ENCODE measurements around the gene ATR. TPM values are rescaled to one million over a fixed set of nuclear protein-coding genes. Genes with fewer than 3 reads are reported as not detected.

ATR gene
- total and polyA plus RNA-seq, 9 of the 15 experiments (the other 6 are each of a cell fraction or from before 2014, with no cell fraction given), result 18.0 to 37.8 (median 23.2) TPM

- TF ChIP-seq ZMIZ1 (IDR thresholded peaks at IDR 0.05; ENCODE audit: low read depth in 2 of 2, low read length in 2 of 2) (peak in 1 of 2 experiments; percentile 23; a peak in 1 of 4 replicates), CC2D1A (IDR thresholded peaks at IDR 0.05) (peak; percentile 99), GABPB2 (CRISPR knock-in tag; conservative IDR thresholded peaks at IDR 0.05) (no peak), DIDO1 (tag; IDR thresholded peaks at IDR 0.05; ENCODE audit: low read depth) (peak; percentile 72), ZNF274 (IDR thresholded peaks at IDR 0.05; ENCODE audit: borderline replicate concordance, low read depth, low read length) (no peak), HEY1 (CRISPR knock-in tag; IDR thresholded peaks at IDR 0.05; ENCODE audit: borderline replicate concordance) (no peak), DMBX1 (CRISPR knock-in tag; IDR thresholded peaks at IDR 0.05; ENCODE audit: borderline replicate concordance) (no peak), PHF21A (IDR thresholded peaks at IDR 0.05; ENCODE audit: borderline replicate concordance, low read depth) (no peak), RHOXF2B (CRISPR knock-in tag; conservative IDR thresholded peaks at IDR 0.05) (no peak), ZBTB11 (CRISPR knock-in tag; IDR thresholded peaks at IDR 0.05) (peak; percentile 14 to 95 (median 60); a peak in 4 of 6 replicates), FOXO4 (CRISPR knock-in tag; IDR thresholded peaks at IDR 0.05) (no peak), FOS (IDR thresholded peaks at IDR 0.05; ENCODE audit: extremely low read depth, insufficient read length) (no peak), SPI1 (IDR thresholded peaks at IDR 0.05; ENCODE audit: borderline replicate concordance, low read depth, low read length) (peak; percentile 46; the same call in 1 of the 2 replicates), MEIS2 (IDR thresholded peaks at IDR 0.05; ENCODE audit: partially characterized antibody) (peak; percentile 46)
These were observed at the start of gene ATR (continued) for GRCh38 chr3:142578329-142579223.
